ENCODE data around the gene MFSD8.
"Not testable (repeated sequence)": the region's sequence is repeated elsewhere in the genome, so short reads cannot be mapped to it uniquely, and the experiment has no call there.

GRCh38 chr4:127899682-127900081 lies 65.3 kb downstream of the MFSD8 start:
- TF ChIP-seq EZH2 (IDR thresholded peaks at IDR 0.05; ENCODE audit: low read length); CTCF (optimal IDR thresholded peaks at IDR 0.05 in 1 of 3, IDR thresholded peaks at IDR 0.05 in 1 of 3, conservative IDR thresholded peaks at IDR 0.05 in 1 of 3; ENCODE audit: extremely low read depth in 1 of 3, insufficient read depth in 2 of 3, low read length in 3 of 3): not testable (repeated sequence)
